NB4 (cell line): ENCODE measurements around the gene EXTL2.

Experiments used
- CTCF ChIP-seq: IDR thresholded peaks from one replicate; pipeline ENCODE4 v1.5.1; 2012; ENCODE audit warnings: low read depth, low read length
- MAX ChIP-seq: IDR thresholded peaks from 2 replicates; pipeline ENCODE4 v1.6.1; 2011; ENCODE audit warnings: low read depth, low read length
- MYC ChIP-seq: IDR thresholded peaks from 2 replicates; pipeline ENCODE4 v1.6.1; 2011; ENCODE audit warnings: low read depth, low read length
- POLR2A ChIP-seq: IDR thresholded peaks from 2 replicates; pipeline ENCODE4 v1.6.1; 2011; ENCODE audit warnings: mild to moderate bottlenecking; ENCODE audit not compliant: insufficient read length; ENCODE audit errors: extremely low read depth

- TF ChIP-seq CTCF (no peak), MAX (no peak), POLR2A (no peak), MYC (no peak)
These were observed 47.1 kb upstream of the EXTL2 start for GRCh38 chr1:100941580-100942216.
